ENCODE results near the gene TRIM17. TPM values are rescaled to one million over a fixed set of nuclear protein-coding genes. Genes with fewer than 3 reads are reported as not detected.

TRIM17 gene
- total RNA-seq, 1 experiment from 2014 or later = not detected

- Histone ChIP-seq H3K4me1 (ENCODE audit: control insufficient read depth in 1 of 2, insufficient read depth in 2 of 2, low read length in 2 of 2) (peaks cover 9 to 15% of the 10 kb centered on the region in 2 experiments; a peak in 3 of 4 replicates), H2AFZ (ENCODE audit: low read depth, low read length, poor library complexity, severe bottlenecking) (no peak overlapping the region), H3K36me3 (ENCODE audit: control insufficient read depth in 1 of 2, insufficient read depth in 2 of 2, low read length in 2 of 2) (no peaks in the 10 kb centered on the region), H3K4me2 (ENCODE audit: low read length) (no peak overlapping the region), H3K79me2 (ENCODE audit: insufficient read depth, low read length) (no peaks in the 10 kb centered on the region), H4K20me1 (ENCODE audit: insufficient read depth) (no peaks in the 10 kb centered on the region), H3K9me3 (ENCODE audit: control insufficient read depth in 1 of 2, insufficient read depth in 1 of 2, low read depth in 1 of 2, low read length in 2 of 2) (no peaks in the 10 kb centered on the region), H3K27ac (ENCODE audit: low read depth, low read length) (no peak overlapping the region), H3K27me3 (ENCODE audit: insufficient read depth, low read length) (no peaks in the 10 kb centered on the region), H3K4me3 (replicated peaks in 1 of 2; ENCODE audit: low read depth in 1 of 2, low read length in 2 of 2) (no peak overlapping the region), H3K9me2 (ENCODE audit: insufficient read depth) (no peaks in the 10 kb centered on the region), H3K9ac (ENCODE audit: low read length) (no peak overlapping the region)
- DNase-seq (ENCODE audit: low read depth, low spot score) (no peak), ATAC-seq (no peak)
- intact Hi-C loops (cut with micrococcal nuclease) = no loop called here
- BruUV-seq (replicated peaks) = no TSS peak
- CTCF ChIA-PET = no interaction called here
- RAD21 ChIA-PET (ENCODE audit: low non-redundant PET in 1 of 2, low total read pairs in 2 of 2, uncharacterized antibody in 2 of 2, unreplicated experiment in 2 of 2) = no interaction called here
- TF ChIP-seq SRF (IDR thresholded peaks at IDR 0.05; ENCODE audit: low read depth) (no peak), SP1 (IDR thresholded peaks at IDR 0.05; ENCODE audit: low read depth) (no peak), RAD21 (IDR thresholded peaks at IDR 0.05; ENCODE audit: low read depth) (no peak), POLR2AphosphoS5 (IDR thresholded peaks at IDR 0.05; ENCODE audit: low read depth, low read length) (no peak), EGR1 (IDR thresholded peaks at IDR 0.05; ENCODE audit: low read depth) (no peak), CTCF (IDR thresholded peaks at IDR 0.05 in 2 of 3, conservative IDR thresholded peaks at IDR 0.05 in 1 of 3; ENCODE audit: borderline replicate concordance in 1 of 3, insufficient read depth in 1 of 3, low read depth in 2 of 3, low read length in 2 of 3) (no peak), EZH2phosphoT487 (IDR thresholded peaks at IDR 0.05; ENCODE audit: borderline replicate concordance) (no peak), MAX (IDR thresholded peaks at IDR 0.05) (no peak), ZBTB33 (IDR thresholded peaks at IDR 0.05; ENCODE audit: extremely low read depth, insufficient replicate concordance, low read length) (no peak), ZFX (IDR thresholded peaks at IDR 0.05) (no peak), ZNF274 (IDR thresholded peaks at IDR 0.05; ENCODE audit: low read depth, low read length) (no peak), POLR2A (IDR thresholded peaks at IDR 0.05; ENCODE audit: borderline replicate concordance, extremely low read depth, insufficient read depth, insufficient read length) (no peak), EZH2 (IDR thresholded peaks at IDR 0.05) (no peak), ATF3 (IDR thresholded peaks at IDR 0.05) (no peak), TCF7L2 (IDR thresholded peaks at IDR 0.05; ENCODE audit: borderline replicate concordance, extremely low read depth, insufficient read depth, insufficient read length) (no peak), JUND (IDR thresholded peaks at IDR 0.05) (no peak), CEBPB (IDR thresholded peaks at IDR 0.05; ENCODE audit: low read depth) (no peak), ELF1 (IDR thresholded peaks at IDR 0.05; ENCODE audit: borderline replicate concordance, low read depth) (no peak), CBX3 (IDR thresholded peaks at IDR 0.05; ENCODE audit: low read depth) (no peak)
- POLR2A ChIA-PET = no interaction called here
Observed at GRCh38 chr1:228415221-228415620, 1.4 kb downstream of the TRIM17 start.

Data from HCT116 (cell line).